HEK293 (cell line): ENCODE measurements around the gene SUCO.

Experiments
- CTCF ChIA-PET: fragments of 350-600 bp; formaldehyde crosslinking; extraction: SDS; loops from one replicate; lab custom pipeline; 2021; ENCODE audit warnings: antibody characterized with exemption; lab: Yijun Ruan, JAX
- POLR2A ChIA-PET: fragments of 300-600 bp; formaldehyde crosslinking; extraction: SDS; loops from one replicate; lab custom pipeline; 2020; ENCODE audit warnings: antibody characterized with exemption, inconsistent platforms; lab: Yijun Ruan, JAX
- H3K27ac ChIP-seq: fragments of 200-500 bp; sonication (Bioruptor generic); 2 replicates; pipeline ENCODE4 v1.5.1; 2014; ENCODE audit warnings: low read depth, low read length, control low read depth, inconsistent platforms; ENCODE audit errors: extremely low read depth
- H3K36me3 ChIP-seq, 2 experiments: fragments of 200-500 bp in 1 of 2; sonication (Bioruptor generic) in 1 of 2; 1 replicate in 1 of 2; 2 replicates in 1 of 2; pipeline ENCODE4 v1.5.1; 2014 to 2017; ENCODE audit warnings: inconsistent platforms in 2 of 2, low read length in 2 of 2; ENCODE audit not compliant: control insufficient read depth in 2 of 2, insufficient read depth in 1 of 2
- H3K4me1 ChIP-seq: fragments of 200-500 bp; sonication (Bioruptor generic); 2 replicates; pipeline ENCODE4 v1.5.1; 2014; ENCODE audit warnings: mild to moderate bottlenecking, low read length, inconsistent platforms; ENCODE audit not compliant: control insufficient read depth, insufficient read depth
- H3K4me3 ChIP-seq: 2 replicates; pipeline ENCODE4 v1.5.1; 2011; ENCODE audit warnings: low read depth, mild to moderate bottlenecking, control low read depth, low read length, moderate library complexity
- H3K9me3 ChIP-seq: fragments of 200-500 bp; sonication (Bioruptor generic); 2 replicates; pipeline ENCODE4 v1.5.1; 2014; ENCODE audit warnings: low read depth, low read length, inconsistent platforms; ENCODE audit not compliant: control insufficient read depth, insufficient read depth
- GLIS2 ChIP-seq: fragments of 450-650 bp; formaldehyde crosslinking; IDR thresholded peaks from 2 replicates; pipeline ENCODE4 v1.5.1; 2016; ENCODE audit warnings: missing biosample characterization, missing genetic modification characterization
- TF ChIP-seq, protein P1 (sequence below): fragments of 450-650 bp; formaldehyde crosslinking; IDR thresholded peaks from 2 replicates; pipeline ENCODE4 v1.5.1; 2016; ENCODE audit warnings: missing biosample characterization, missing genetic modification characterization

The SUCO gene

DNA sequence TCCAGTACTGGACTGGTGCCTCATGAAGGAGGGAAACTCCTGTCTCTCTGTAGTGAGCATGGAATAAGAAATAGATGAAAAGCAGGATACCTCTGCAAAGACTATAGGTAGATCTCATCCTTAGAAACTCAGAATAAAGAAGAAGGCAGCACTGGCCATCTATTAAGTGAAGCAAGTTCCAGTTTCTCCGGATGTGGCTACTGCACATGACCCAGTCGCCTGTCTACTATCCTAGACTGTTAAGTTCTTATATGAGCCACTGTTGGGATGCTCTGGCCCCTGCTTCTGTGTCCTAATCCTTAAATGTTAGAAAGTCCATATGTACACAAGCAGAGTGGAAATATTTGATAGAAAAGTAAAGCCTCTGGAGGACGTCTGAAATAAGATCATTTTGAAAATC is 128.2 kb downstream of the SUCO start:
- H3K4me1 ChIP-seq, result no peaks in the 10 kb centered on the region
- H3K36me3 ChIP-seq, result no peaks in the 10 kb centered on the region
- H3K9me3 ChIP-seq, result no peaks in the 10 kb centered on the region
- TF ChIP-seq, protein P1, sequence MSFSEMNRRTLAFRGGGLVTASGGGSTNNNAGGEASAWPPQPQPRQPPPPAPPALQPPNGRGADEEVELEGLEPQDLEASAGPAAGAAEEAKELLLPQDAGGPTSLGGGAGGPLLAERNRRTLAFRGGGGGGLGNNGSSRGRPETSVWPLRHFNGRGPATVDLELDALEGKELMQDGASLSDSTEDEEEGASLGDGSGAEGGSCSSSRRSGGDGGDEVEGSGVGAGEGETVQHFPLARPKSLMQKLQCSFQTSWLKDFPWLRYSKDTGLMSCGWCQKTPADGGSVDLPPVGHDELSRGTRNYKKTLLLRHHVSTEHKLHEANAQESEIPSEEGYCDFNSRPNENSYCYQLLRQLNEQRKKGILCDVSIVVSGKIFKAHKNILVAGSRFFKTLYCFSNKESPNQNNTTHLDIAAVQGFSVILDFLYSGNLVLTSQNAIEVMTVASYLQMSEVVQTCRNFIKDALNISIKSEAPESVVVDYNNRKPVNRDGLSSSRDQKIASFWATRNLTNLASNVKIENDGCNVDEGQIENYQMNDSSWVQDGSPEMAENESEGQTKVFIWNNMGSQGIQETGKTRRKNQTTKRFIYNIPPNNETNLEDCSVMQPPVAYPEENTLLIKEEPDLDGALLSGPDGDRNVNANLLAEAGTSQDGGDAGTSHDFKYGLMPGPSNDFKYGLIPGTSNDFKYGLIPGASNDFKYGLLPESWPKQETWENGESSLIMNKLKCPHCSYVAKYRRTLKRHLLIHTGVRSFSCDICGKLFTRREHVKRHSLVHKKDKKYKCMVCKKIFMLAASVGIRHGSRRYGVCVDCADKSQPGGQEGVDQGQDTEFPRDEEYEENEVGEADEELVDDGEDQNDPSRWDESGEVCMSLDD (tag by site-specific recombination), result no peak
- TF ChIP-seq GLIS2, result no peak
- TF ChIP-seq, all 188 proteins: peak for 0
- ChIA-PET POLR2A (no interaction called here), CTCF (no interaction called here)
- no peak overlapping the region for H3K27ac ChIP-seq
- H3K4me3 ChIP-seq, result no peak overlapping the region
